Esophagus squamous epithelium (tissue), 4 donors: ENCODE results near the gene ZNF426.

Source experiments
- CTCF ChIP-seq, 6 experiments: fragments of 450-650 bp in 4 of 6; fragments of 200-600 bp in 2 of 6; sonication (generic) in 2 of 6; IDR thresholded peaks; one replicate each; pipeline ENCODE4 v1.5.1; 2016 to 2019; ENCODE audit warnings: antibody characterized with exemption in 6 of 6, mild to moderate bottlenecking in 4 of 6, moderate library complexity in 4 of 6
- POLR2A ChIP-seq, 4 donors: fragments of 450-650 bp; IDR thresholded peaks; one replicate each; pipeline ENCODE4 v1.6.1; 2017; ENCODE audit warnings: antibody characterized with exemption in 4 of 4, mild to moderate bottlenecking in 4 of 4, moderate library complexity in 3 of 4

- TF ChIP-seq CTCF (IDR thresholded peaks at IDR 0.05): peak in 1 of 6 experiments; percentile 14
- peak in 2 of 4 donors; percentile 34 to 36 for TF ChIP-seq POLR2A (IDR thresholded peaks at IDR 0.05)
Observed at GRCh38 chr19:9538183-9539058, at the start of gene ZNF426.
